Hair follicle dermal papilla cell (primary cell): ENCODE data around the gene CALML6. TPM values are rescaled to one million over a fixed set of nuclear protein-coding genes. Genes with fewer than 3 reads are reported as not detected.

ENCODE experiments used
- total RNA-seq: library from RNA; depleted of rRNA; stranded (reverse); fragments of >200 nt; gene quantifications from 2 replicates; pipeline ENCODE4 v1.2.3, GENCODE V29; 2012

CALML6 gene
- total RNA-seq, result 0.16 and 1.2 TPM in 2 replicates

DNA sequence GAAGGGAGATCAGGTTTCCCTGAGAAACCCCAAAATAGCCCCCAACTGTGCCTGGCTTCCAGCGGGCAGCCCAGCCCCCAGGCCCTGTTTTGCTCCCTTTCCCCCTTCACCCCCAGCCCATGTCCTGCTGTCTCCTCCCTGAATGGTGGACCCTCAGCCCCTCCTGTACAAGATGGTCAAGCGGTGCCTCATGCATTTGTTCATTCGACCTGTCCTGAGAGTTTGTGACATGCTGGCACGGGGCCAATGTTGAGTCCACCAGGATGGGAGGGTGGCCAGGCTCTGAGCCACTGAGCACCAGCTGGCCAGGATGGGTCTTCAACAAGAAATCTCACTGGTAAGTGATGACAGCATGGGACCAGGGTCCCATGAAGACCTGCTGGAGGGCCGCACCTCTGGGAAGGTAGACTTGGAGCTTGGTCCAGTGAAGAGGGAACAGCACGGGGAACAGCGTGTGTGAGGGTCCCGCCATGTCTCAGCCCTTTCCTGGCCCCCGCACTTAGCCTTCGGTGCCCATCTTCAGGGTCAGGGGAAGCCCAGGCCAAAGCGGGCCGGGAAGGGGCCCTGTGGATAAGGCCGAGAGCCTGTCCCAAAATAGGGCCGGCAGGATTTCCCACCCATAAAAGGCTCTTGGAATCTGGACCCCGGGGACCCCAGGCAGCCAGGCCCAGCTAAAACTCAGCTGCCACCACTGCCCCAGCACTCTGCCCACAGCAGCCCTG is at the start of gene CALML6:
Gene CALML6, plus strand, starts transcription at position 290 of the 722 bp plus-strand sequence. Its CDS starts 21 bp downstream, at position 311.

GRCh38 chr1:1890506-1891348 is 24.3 kb upstream of the CALML6 start, which contains the start of gene GNB1:
Gene GNB1, minus strand, starts transcription at chr1:1891087. Its CDS starts 65,634 bp downstream, at chr1:1825453.

DNA sequence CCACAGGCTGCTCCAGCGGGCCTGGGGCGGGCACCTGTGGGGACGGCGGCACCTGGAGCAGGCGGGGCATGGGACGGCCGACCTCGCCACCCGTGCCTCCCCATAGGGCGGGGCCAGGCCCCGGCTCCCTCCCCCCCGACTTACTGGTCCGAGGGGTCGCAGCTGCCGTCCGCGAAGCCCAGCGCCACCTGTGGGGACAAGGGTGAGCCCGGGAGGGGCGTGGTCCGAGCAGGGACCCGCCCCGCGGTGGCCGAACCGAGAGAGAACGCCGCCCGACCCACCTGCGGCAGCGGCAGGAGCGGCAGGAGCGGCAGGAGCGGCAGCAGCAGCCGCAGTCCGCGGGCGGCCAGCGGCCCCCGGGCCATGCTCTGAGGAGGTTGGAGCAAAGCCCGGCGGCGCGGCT is 3.8 kb downstream of the CALML6 start, which contains the start of gene TMEM52:
Gene TMEM52, minus strand, starts transcription at position 379 of the 403 bp plus-strand sequence. Its CDS starts 14 bp downstream, at position 365.

Other genes with a start within 250 kb of the CALML6 start
- gene SLC35E2B, start 222.5 kb upstream of the CALML6 start, total RNA-seq, result 50.2 and 65.4 TPM in 2 replicates
- gene CDK11A, start 190.9 kb upstream of the CALML6 start, total RNA-seq, result 12.5 and 16.9 TPM in 2 replicates
- gene NADK, start 136.8 kb upstream of the CALML6 start, total RNA-seq, result 77.8 and 86.5 TPM in 2 replicates
- 105 and 107 TPM in 2 replicates for gene GNB1, start 24.2 kb upstream of the CALML6 start, total RNA-seq
- 0.61 and 0.65 TPM in 2 replicates for gene TMEM52, start 4.0 kb downstream of the CALML6 start, total RNA-seq
- gene CFAP74, start 88.5 kb downstream of the CALML6 start, total RNA-seq, result not detected in 2 replicates
- not detected in 2 replicates for gene GABRD, start 104.1 kb downstream of the CALML6 start, total RNA-seq
- 0.97 and 1.1 TPM in 2 replicates for gene PRKCZ, start 135.2 kb downstream of the CALML6 start, total RNA-seq